Body of pancreas (tissue), 4 donors: ENCODE data around the gene WNT6.

Experiments used
- POLR2A ChIP-seq, 3 donors: fragments of 450-650 bp; IDR thresholded peaks; one replicate each; pipeline ENCODE4 v1.6.1; 2016; ENCODE audit warnings: antibody characterized with exemption in 3 of 3, mild to moderate bottlenecking in 2 of 3
- TF ChIP-seq, protein P1 (sequence below), 7 experiments: fragments of 450-650 bp in 4 of 7; fragments of 200-600 bp in 3 of 7; sonication (generic) in 3 of 7; IDR thresholded peaks; one replicate each; pipeline ENCODE4 v1.5.1; 2016 to 2019; ENCODE audit warnings: antibody characterized with exemption in 7 of 7

DNA sequence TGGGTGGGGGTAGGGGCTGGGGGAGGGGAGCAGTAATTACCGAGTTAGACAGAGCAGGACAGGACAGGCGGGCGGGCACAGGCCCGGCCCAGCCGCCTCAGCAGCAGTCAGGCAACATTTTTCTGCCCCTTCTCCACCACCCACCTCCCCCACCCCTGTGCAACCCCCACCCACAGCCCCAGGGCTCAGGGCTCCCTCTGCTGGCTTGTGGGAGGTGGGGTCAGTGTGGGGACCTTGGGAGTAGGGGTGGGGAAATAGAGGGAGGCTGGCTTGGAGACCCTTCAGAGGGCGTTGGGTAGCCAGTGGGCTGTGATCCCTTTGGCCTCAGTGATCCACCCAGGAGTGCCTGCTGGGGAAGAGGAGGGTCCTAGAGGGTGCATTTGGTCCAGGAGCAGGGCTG lies 6.4 kb downstream of the WNT6 start:
- TF ChIP-seq, protein P1, sequence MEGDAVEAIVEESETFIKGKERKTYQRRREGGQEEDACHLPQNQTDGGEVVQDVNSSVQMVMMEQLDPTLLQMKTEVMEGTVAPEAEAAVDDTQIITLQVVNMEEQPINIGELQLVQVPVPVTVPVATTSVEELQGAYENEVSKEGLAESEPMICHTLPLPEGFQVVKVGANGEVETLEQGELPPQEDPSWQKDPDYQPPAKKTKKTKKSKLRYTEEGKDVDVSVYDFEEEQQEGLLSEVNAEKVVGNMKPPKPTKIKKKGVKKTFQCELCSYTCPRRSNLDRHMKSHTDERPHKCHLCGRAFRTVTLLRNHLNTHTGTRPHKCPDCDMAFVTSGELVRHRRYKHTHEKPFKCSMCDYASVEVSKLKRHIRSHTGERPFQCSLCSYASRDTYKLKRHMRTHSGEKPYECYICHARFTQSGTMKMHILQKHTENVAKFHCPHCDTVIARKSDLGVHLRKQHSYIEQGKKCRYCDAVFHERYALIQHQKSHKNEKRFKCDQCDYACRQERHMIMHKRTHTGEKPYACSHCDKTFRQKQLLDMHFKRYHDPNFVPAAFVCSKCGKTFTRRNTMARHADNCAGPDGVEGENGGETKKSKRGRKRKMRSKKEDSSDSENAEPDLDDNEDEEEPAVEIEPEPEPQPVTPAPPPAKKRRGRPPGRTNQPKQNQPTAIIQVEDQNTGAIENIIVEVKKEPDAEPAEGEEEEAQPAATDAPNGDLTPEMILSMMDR (IDR thresholded peaks at IDR 0.05) = no peak
- no peak for TF ChIP-seq POLR2A (IDR thresholded peaks at IDR 0.05)
